WI38 (cell line): ENCODE results near the gene PIK3R6.

ENCODE experiments used
- H3K4me3 ChIP-seq: 2 replicates; pipeline ENCODE4 v1.5.1; 2011; ENCODE audit warnings: low read depth, mild to moderate bottlenecking, control low read depth, low read length
- CTCF ChIP-seq: IDR thresholded peaks from 2 replicates; pipeline ENCODE4 v1.5.1; 2012; ENCODE audit warnings: low read depth, mild to moderate bottlenecking, control low read depth, low read length

Gene PIK3R6

GRCh38 chr17:8844229-8845218 lies 22.9 kb downstream of the PIK3R6 start:
- TF ChIP-seq CTCF, result no peak

GRCh38 chr17:8843344-8843743 lies 24.1 kb downstream of the PIK3R6 start:
- TF ChIP-seq CTCF, result no peak
- H3K4me3 ChIP-seq, result no peak overlapping the region

More at GRCh38 chr17:8844229-8845218, 22.9 kb downstream of the PIK3R6 start:
- H3K4me3 ChIP-seq, result no peak overlapping the region

GRCh38 chr17:8841844-8842243 lies 25.6 kb downstream of the PIK3R6 start:
- no peak for TF ChIP-seq CTCF
- no peak overlapping the region for H3K4me3 ChIP-seq

GRCh38 chr17:8839410-8839935 lies 28.0 kb downstream of the PIK3R6 start:
- H3K4me3 ChIP-seq, result no peak overlapping the region
- no peak for TF ChIP-seq CTCF

- TF ChIP-seq CTCF, result no peak
- H3K4me3 ChIP-seq, result no peak overlapping the region
Observed at GRCh38 chr17:8838551-8839095, 28.9 kb downstream of the PIK3R6 start.

GRCh38 chr17:8837563-8838075 lies 29.9 kb downstream of the PIK3R6 start:
- no peak for TF ChIP-seq CTCF
- no peak overlapping the region for H3K4me3 ChIP-seq
